CD4-positive, alpha-beta T cell treated with Interleukin-17A for 1 hour (primary cell): ENCODE measurements around the gene CCSER2.
A peak's percentile ranks its signal among the peaks of the same experiment; 100 is the strongest.

ENCODE experiments used
- DNase-seq: peaks from one replicate; pipeline ENCODE4 v3.0.0-alpha.2; 2020

Gene CCSER2

GRCh38 chr10:84348860-84349259 lies 20.5 kb downstream of the CCSER2 start:
- DNase-seq, result no peak

- DNase-seq, result peak; percentile 76
These were observed 24.0 kb downstream of the CCSER2 start for GRCh38 chr10:84352251-84352842.

GRCh38 chr10:84353052-84353803 lies 24.8 kb downstream of the CCSER2 start:
- no peak for DNase-seq

- DNase-seq, result no peak
These were observed 26.2 kb downstream of the CCSER2 start for GRCh38 chr10:84354623-84355022.

- DNase-seq, result no peak
These were observed 26.7 kb downstream of the CCSER2 start for GRCh38 chr10:84355106-84355505.

GRCh38 chr10:84356928-84357327 lies 28.5 kb downstream of the CCSER2 start:
- DNase-seq, result peak; percentile 45

GRCh38 chr10:84358743-84359142 lies 30.4 kb downstream of the CCSER2 start:
- DNase-seq, result no peak

- DNase-seq, result no peak
These were observed 32.4 kb downstream of the CCSER2 start for GRCh38 chr10:84360637-84361365.

- DNase-seq, result no peak
These were observed 37.0 kb downstream of the CCSER2 start for GRCh38 chr10:84365335-84365881.

GRCh38 chr10:84366041-84366440 lies 37.7 kb downstream of the CCSER2 start:
- DNase-seq, result no peak

- no peak for DNase-seq
These were observed 38.9 kb downstream of the CCSER2 start for GRCh38 chr10:84367256-84367655.

- DNase-seq, result no peak
These were observed 40.4 kb downstream of the CCSER2 start for GRCh38 chr10:84368828-84369227.

GRCh38 chr10:84370283-84370682 lies 41.9 kb downstream of the CCSER2 start:
- no peak for DNase-seq

GRCh38 chr10:84371944-84372343 lies 43.6 kb downstream of the CCSER2 start:
- no peak for DNase-seq

GRCh38 chr10:84373000-84373399 lies 44.6 kb downstream of the CCSER2 start:
- DNase-seq, result no peak

- DNase-seq, result no peak
These were observed 46.1 kb downstream of the CCSER2 start for GRCh38 chr10:84374455-84374854.

GRCh38 chr10:84375011-84375410 lies 46.6 kb downstream of the CCSER2 start:
- peak; percentile 72 for DNase-seq

- DNase-seq, result no peak
These were observed 47.5 kb downstream of the CCSER2 start for GRCh38 chr10:84375881-84376280.

- no peak for DNase-seq
These were observed 59.8 kb downstream of the CCSER2 start for GRCh38 chr10:84388148-84388547.

GRCh38 chr10:84390364-84390763 lies 62.0 kb downstream of the CCSER2 start:
- DNase-seq, result no peak

GRCh38 chr10:84391326-84391725 lies 62.9 kb downstream of the CCSER2 start:
- no peak for DNase-seq

GRCh38 chr10:84392181-84392580 lies 63.8 kb downstream of the CCSER2 start:
- DNase-seq, result no peak

- no peak for DNase-seq
These were observed 67.2 kb downstream of the CCSER2 start for GRCh38 chr10:84395581-84395980.

- DNase-seq, result no peak
These were observed 69.4 kb downstream of the CCSER2 start for GRCh38 chr10:84397735-84398144.
